Osteoblast (primary cell): ENCODE results near the gene CTSH. TPM values are rescaled to one million over a fixed set of nuclear protein-coding genes. Genes with fewer than 3 reads are reported as not detected.

Experiments used
- DNase-seq: peaks from one replicate; pipeline ENCODE4 v3.0.0; 2011; ENCODE audit warnings: low spot score, mixed read lengths; ENCODE audit not compliant: insufficient read length; ENCODE audit errors: missing footprints
- H2AFZ ChIP-seq: 2 replicates; pipeline ENCODE4 v1.6.0; 2011; ENCODE audit warnings: mild to moderate bottlenecking, low read length
- H3K27ac ChIP-seq: 2 replicates; pipeline ENCODE4 v1.5.1; 2011; ENCODE audit warnings: mild to moderate bottlenecking, low read depth, low read length, moderate library complexity
- H3K27me3 ChIP-seq: 2 replicates; pipeline ENCODE4 v1.6.0; 2012; ENCODE audit warnings: mild to moderate bottlenecking, control low read depth, inconsistent platforms, low read length, moderate library complexity; ENCODE audit not compliant: insufficient read depth
- H3K36me3 ChIP-seq: 2 replicates; pipeline ENCODE4 v1.5.1; 2011; ENCODE audit warnings: mild to moderate bottlenecking, low read length, control low read depth, moderate library complexity; ENCODE audit not compliant: insufficient read depth
- H3K4me1 ChIP-seq: 2 replicates; pipeline ENCODE4 v1.5.1; 2011; ENCODE audit warnings: mild to moderate bottlenecking, low read length, control low read depth, moderate library complexity; ENCODE audit not compliant: insufficient read depth
- H3K4me2 ChIP-seq: 2 replicates; pipeline ENCODE4 v1.6.0; 2011; ENCODE audit warnings: mild to moderate bottlenecking, low read length; ENCODE audit not compliant: insufficient read depth
- H3K4me3 ChIP-seq: fragments of 200-600 bp; sonication (generic); 3 replicates; pipeline ENCODE4 v1.5.1; 2012; ENCODE audit warnings: mild to moderate bottlenecking, low read length, inconsistent platforms; ENCODE audit not compliant: insufficient read depth
- H3K79me2 ChIP-seq: 2 replicates; pipeline ENCODE4 v1.6.0; 2012; ENCODE audit warnings: mild to moderate bottlenecking, low read length, control low read depth, inconsistent platforms; ENCODE audit not compliant: insufficient read depth
- H3K9me3 ChIP-seq: 2 replicates; pipeline ENCODE4 v1.5.1; 2011; ENCODE audit warnings: low read depth, low read length, control low read depth
- H4K20me1 ChIP-seq: 2 replicates; pipeline ENCODE4 v1.6.0; 2012; ENCODE audit warnings: mild to moderate bottlenecking, low read length, control low read depth; ENCODE audit not compliant: insufficient read depth
- total RNA-seq: library from RNA; depleted of rRNA; stranded (reverse); fragments of >200 nt; gene quantifications from 2 replicates; pipeline ENCODE4 v1.2.3, GENCODE V29; 2012
- TF ChIP-seq, protein P1 (sequence below): IDR thresholded peaks from 2 replicates; pipeline ENCODE4 v1.5.1; 2011; ENCODE audit warnings: mild to moderate bottlenecking, low read depth, low read length, moderate library complexity; ENCODE audit errors: extremely low read depth

Gene CTSH
- total RNA-seq, 1 donor, result 4.7 TPM

DNA sequence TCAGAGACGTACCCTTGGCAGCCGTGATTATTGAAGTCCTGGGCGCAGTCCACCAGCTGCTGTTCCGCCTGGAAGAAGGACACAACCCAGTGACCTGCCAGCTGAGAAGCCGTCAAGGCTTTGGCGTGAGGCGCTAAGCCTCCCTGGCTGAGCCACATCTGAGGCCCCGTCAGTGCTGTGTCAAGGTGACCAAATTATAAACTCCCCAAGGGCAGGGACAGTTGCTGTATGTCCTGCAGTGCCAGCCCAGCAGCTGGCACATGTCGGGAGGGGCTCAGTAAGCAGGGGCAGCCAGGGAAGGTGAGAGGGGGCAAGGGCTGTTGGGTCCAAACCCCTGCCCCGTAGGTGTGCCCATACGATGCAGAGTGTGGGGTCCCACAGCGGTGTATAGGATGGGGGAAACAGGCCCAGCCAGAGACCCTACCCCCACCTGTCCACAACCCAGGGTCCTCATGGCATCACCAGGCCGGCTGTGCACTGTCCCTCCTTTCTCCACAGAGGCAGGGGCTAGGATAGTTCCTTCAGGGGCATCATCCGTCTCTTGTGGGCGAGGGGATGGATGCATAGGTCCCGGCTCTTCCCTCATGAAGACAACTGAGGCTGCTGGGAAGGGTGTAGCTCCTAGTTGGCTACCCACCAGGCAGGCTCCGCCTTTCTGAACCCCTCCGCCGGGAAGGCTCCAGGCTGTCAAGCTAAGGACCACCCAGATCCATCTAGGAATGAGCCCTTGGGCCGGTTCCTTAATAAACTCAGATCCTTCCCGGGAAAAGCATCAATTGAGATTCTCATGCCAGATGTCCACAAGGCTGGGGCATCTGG is 13.2 kb downstream of the CTSH start:
- Histone ChIP-seq H3K79me2 (no peaks in the 10 kb centered on the region), H3K27me3 (peaks cover 15% of the 10 kb centered on the region), H4K20me1 (peaks cover 2% of the 10 kb centered on the region), H3K9me3 (no peaks in the 10 kb centered on the region), H3K27ac (no peak overlapping the region), H2AFZ (no peak overlapping the region), H3K4me2 (peak overlapping the region; percentile 59), H3K4me1 (peaks cover 22% of the 10 kb centered on the region), H3K36me3 (no peaks in the 10 kb centered on the region), H3K4me3 (no peak overlapping the region)
- DNase-seq, result peak; percentile 86
- TF ChIP-seq, protein P1, sequence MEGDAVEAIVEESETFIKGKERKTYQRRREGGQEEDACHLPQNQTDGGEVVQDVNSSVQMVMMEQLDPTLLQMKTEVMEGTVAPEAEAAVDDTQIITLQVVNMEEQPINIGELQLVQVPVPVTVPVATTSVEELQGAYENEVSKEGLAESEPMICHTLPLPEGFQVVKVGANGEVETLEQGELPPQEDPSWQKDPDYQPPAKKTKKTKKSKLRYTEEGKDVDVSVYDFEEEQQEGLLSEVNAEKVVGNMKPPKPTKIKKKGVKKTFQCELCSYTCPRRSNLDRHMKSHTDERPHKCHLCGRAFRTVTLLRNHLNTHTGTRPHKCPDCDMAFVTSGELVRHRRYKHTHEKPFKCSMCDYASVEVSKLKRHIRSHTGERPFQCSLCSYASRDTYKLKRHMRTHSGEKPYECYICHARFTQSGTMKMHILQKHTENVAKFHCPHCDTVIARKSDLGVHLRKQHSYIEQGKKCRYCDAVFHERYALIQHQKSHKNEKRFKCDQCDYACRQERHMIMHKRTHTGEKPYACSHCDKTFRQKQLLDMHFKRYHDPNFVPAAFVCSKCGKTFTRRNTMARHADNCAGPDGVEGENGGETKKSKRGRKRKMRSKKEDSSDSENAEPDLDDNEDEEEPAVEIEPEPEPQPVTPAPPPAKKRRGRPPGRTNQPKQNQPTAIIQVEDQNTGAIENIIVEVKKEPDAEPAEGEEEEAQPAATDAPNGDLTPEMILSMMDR, result no peak

DNA sequence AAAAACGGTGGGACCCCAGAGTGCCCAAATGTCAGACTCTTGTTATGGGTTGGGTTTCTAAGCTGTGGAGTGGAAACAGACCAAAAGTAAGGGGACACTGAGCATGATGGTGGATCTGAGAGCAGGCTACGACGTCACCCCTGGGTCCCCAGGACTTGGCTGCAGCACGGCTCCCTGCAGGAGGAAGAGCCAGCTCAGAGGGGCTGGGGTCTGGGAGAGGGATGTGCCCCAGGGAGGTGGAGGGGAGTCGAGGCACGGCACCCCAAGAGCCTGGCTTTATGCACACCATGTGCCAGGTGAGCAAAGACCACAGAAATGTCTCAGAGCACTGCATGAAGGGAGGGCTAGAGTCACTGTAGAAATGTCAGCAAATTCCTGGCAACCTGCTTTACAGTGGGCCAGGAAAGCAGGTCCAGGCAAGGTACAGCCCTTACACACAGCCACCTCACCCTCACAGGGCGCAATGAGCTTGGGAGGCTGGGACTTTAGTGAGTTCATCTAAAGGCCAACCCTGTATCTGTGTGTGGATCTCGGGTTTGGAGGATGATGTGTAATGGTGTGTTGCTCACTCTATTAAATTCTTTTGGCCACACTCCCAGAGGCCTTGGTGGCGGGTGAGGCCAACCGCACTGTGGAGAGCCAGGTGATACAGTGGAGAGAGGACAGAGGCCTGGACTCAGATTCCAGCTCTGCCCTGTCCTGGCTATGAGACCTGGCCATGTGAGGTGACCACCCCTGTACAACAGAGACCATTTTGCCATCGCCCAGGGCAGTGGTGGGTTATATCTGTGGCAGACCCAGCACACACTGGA is 14.1 kb downstream of the CTSH start:
- H3K79me2 ChIP-seq, result no peaks in the 10 kb centered on the region
- H3K27me3 ChIP-seq, result peaks cover 15% of the 10 kb centered on the region
- no peak overlapping the region for H3K4me3 ChIP-seq
- DNase-seq, result peak; percentile 98
- H3K27ac ChIP-seq, result no peak overlapping the region
- H2AFZ ChIP-seq, result no peak overlapping the region
- TF ChIP-seq, protein P1, result no peak
- H3K36me3 ChIP-seq, result no peaks in the 10 kb centered on the region
- peaks cover 4% of the 10 kb centered on the region for H4K20me1 ChIP-seq
- H3K4me1 ChIP-seq, result peaks cover 22% of the 10 kb centered on the region
- H3K9me3 ChIP-seq, result no peaks in the 10 kb centered on the region
- H3K4me2 ChIP-seq, result peak overlapping the region; percentile 59

DNA sequence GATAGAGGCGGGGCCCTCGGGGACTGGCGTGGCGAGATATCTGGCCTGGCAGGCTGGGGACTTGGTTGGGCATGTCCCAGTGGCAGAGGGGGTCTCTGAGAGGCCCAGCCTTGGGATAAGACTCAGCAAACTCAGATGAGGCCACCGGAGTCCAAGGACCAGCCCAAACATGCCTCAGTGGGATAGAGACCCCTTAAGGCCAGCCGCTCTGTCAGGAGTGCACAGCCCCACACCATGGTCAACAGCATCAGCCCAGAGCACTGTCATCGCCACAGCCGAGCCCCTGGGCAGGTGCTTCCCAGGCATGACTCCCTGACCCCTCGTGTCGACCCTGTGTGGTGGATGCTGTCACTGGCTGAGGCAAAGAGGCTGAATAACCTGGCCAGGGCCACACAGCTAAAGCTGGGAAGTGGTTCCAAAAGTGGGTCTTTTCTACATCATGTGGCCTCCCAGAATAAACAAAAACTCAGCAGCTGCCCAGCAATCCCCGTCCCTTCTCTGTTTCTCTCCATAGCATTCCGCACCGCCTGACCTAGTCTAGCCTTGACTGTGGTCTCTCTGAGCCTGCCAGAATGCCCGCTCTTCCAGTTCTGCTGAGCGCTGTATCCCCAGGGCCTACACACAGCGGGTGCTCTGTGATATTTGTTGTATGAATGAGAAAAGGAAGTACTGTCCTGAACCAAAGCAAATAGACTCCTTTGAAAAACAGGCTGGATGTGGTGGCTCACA is 15.1 kb downstream of the CTSH start:
- peaks cover 22% of the 10 kb centered on the region for H3K4me1 ChIP-seq
- no peak overlapping the region for H3K4me3 ChIP-seq
- peaks cover 6% of the 10 kb centered on the region for H3K36me3 ChIP-seq
- H2AFZ ChIP-seq, result no peak overlapping the region
- peaks cover 15% of the 10 kb centered on the region for H3K27me3 ChIP-seq
- TF ChIP-seq, protein P1, result no peak
- DNase-seq, result peak; percentile 77
- no peaks in the 10 kb centered on the region for H3K79me2 ChIP-seq
- peaks cover 4% of the 10 kb centered on the region for H4K20me1 ChIP-seq
- H3K4me2 ChIP-seq, result no peak overlapping the region
- no peak overlapping the region for H3K27ac ChIP-seq
- H3K9me3 ChIP-seq, result no peaks in the 10 kb centered on the region
